Measurements from ENCODE around the gene ZNF175. TPM values are rescaled to one million over a fixed set of nuclear protein-coding genes. Genes with fewer than 3 reads are reported as not detected.

The ZNF175 gene
- total RNA-seq, 1 experiment from 2014 or later: 10.4 TPM

GRCh38 chr19:51524666-51525264, 46.3 kb upstream of the ZNF175 start:
- no peak for DNase-seq (ENCODE audit: low spot score)
- Histone ChIP-seq H3K27ac (ENCODE audit: low read depth, low read length, poor library complexity, severe bottlenecking) (no peak overlapping the region), H3K27me3 (replicated peaks; ENCODE audit: insufficient read depth, low read depth, low read length, poor library complexity) (peaks cover 43% of the 10 kb centered on the region), H3K36me3 (ENCODE audit: insufficient read depth, low read length, poor library complexity, severe bottlenecking) (no peaks in the 10 kb centered on the region), H3K4me3 (ENCODE audit: low read depth, low read length, poor library complexity, severe bottlenecking) (no peak overlapping the region), H3K9me3 (ENCODE audit: low read depth, low read length, poor library complexity, severe bottlenecking) (no peaks in the 10 kb centered on the region), H3K4me1 (ENCODE audit: insufficient read depth, low read length, poor library complexity, severe bottlenecking) (no peaks in the 10 kb centered on the region)
- no TSS peak for BruUV-seq (replicated peaks)
- intact Hi-C loops (cut with micrococcal nuclease; ENCODE audit: unreplicated experiment): no loop called here
- POLR2A ChIA-PET (ENCODE audit: low non-redundant PET): no interaction called here
- CTCF ChIA-PET: no interaction called here
- TF ChIP-seq EZH2 (IDR thresholded peaks at IDR 0.05; ENCODE audit: borderline replicate concordance, low read depth, low read length, poor library complexity, severe bottlenecking) (no peak), CTCF (conservative IDR thresholded peaks at IDR 0.05; ENCODE audit: low read depth, low read length) (no peak)

- Histone ChIP-seq H3K4me1 (ENCODE audit: insufficient read depth, low read length, poor library complexity, severe bottlenecking) (no peaks in the 10 kb centered on the region), H3K27me3 (replicated peaks; ENCODE audit: insufficient read depth, low read depth, low read length, poor library complexity) (peaks cover 52% of the 10 kb centered on the region), H3K4me3 (ENCODE audit: low read depth, low read length, poor library complexity, severe bottlenecking) (no peak overlapping the region), H3K36me3 (ENCODE audit: insufficient read depth, low read length, poor library complexity, severe bottlenecking) (no peaks in the 10 kb centered on the region), H3K27ac (ENCODE audit: low read depth, low read length, poor library complexity, severe bottlenecking) (no peak overlapping the region), H3K9me3 (ENCODE audit: low read depth, low read length, poor library complexity, severe bottlenecking) (no peaks in the 10 kb centered on the region)
- ChIA-PET CTCF (no interaction called here), POLR2A (ENCODE audit: low non-redundant PET) (no interaction called here)
- no peak for DNase-seq (ENCODE audit: low spot score)
- BruUV-seq (replicated peaks): no TSS peak
- intact Hi-C loops (cut with micrococcal nuclease; ENCODE audit: unreplicated experiment): no loop called here
- TF ChIP-seq EZH2 (IDR thresholded peaks at IDR 0.05; ENCODE audit: borderline replicate concordance, low read depth, low read length, poor library complexity, severe bottlenecking) (no peak), CTCF (conservative IDR thresholded peaks at IDR 0.05; ENCODE audit: low read depth, low read length) (no peak)
Measured at GRCh38 chr19:51525651-51526050, 45.4 kb upstream of the ZNF175 start.

GRCh38 chr19:51529301-51529700, 41.8 kb upstream of the ZNF175 start:
- intact Hi-C loops (cut with micrococcal nuclease; ENCODE audit: unreplicated experiment): no loop called here
- CTCF ChIA-PET: no interaction called here
- no TSS peak for BruUV-seq (replicated peaks)
- TF ChIP-seq CTCF (conservative IDR thresholded peaks at IDR 0.05; ENCODE audit: low read depth, low read length): no peak
- TF ChIP-seq EZH2 (IDR thresholded peaks at IDR 0.05; ENCODE audit: borderline replicate concordance, low read depth, low read length, poor library complexity, severe bottlenecking): no peak
- no peaks in the 10 kb centered on the region for H3K36me3 ChIP-seq (ENCODE audit: insufficient read depth, low read length, poor library complexity, severe bottlenecking)
- POLR2A ChIA-PET (ENCODE audit: low non-redundant PET): no interaction called here
- no peaks in the 10 kb centered on the region for H3K9me3 ChIP-seq (ENCODE audit: low read depth, low read length, poor library complexity, severe bottlenecking)
- no peak overlapping the region for H3K27ac ChIP-seq (ENCODE audit: low read depth, low read length, poor library complexity, severe bottlenecking)
- no peak overlapping the region for H3K4me3 ChIP-seq (ENCODE audit: low read depth, low read length, poor library complexity, severe bottlenecking)
- peaks cover 78% of the 10 kb centered on the region for H3K27me3 ChIP-seq (replicated peaks; ENCODE audit: insufficient read depth, low read depth, low read length, poor library complexity)
- DNase-seq (ENCODE audit: low spot score): no peak
- no peaks in the 10 kb centered on the region for H3K4me1 ChIP-seq (ENCODE audit: insufficient read depth, low read length, poor library complexity, severe bottlenecking)
